Dermis blood vessel endothelial cell (primary cell): Measurements from ENCODE around the gene FCGR1A. TPM values are rescaled to one million over a fixed set of nuclear protein-coding genes. Genes with fewer than 3 reads are reported as not detected.
"Not testable (repeated sequence)": the region's sequence is repeated elsewhere in the genome, so short reads cannot be mapped to it uniquely, and the experiment has no call there.

Experiments used
- DNase-seq: peaks from one replicate; pipeline ENCODE4 v3.0.0; 2010
- total RNA-seq: library from RNA; depleted of rRNA; stranded (reverse); fragments of >200 nt; gene quantifications from 2 replicates; pipeline ENCODE4 v1.2.3, GENCODE V29; 2014

The FCGR1A gene
- total RNA-seq, 1 donor from 2014 or later = not detected

DNA sequence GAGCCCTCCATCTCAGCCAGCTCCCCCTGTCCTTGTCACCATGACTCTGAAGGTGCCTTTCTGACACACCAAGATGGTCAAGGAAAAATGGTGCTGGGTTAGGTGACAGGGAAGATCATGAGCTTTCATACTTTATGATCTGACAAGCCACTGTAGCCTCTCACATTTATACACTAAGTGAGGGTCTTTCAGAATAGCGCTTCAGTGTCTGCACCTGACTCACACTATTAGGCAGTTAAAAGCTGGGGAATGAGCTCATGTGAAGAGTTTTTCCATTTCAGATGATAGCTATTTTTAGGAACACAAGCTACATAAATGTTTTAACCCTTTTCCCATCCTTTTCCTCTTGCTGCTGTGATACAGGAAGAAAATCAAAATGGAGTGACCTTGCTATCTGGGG is 4.2 kb upstream of the FCGR1A start:
- DNase-seq = not testable (repeated sequence)

GRCh38 chr1:149781413-149781984 is 995 bp upstream of the FCGR1A start:
- not testable (repeated sequence) for DNase-seq

DNA sequence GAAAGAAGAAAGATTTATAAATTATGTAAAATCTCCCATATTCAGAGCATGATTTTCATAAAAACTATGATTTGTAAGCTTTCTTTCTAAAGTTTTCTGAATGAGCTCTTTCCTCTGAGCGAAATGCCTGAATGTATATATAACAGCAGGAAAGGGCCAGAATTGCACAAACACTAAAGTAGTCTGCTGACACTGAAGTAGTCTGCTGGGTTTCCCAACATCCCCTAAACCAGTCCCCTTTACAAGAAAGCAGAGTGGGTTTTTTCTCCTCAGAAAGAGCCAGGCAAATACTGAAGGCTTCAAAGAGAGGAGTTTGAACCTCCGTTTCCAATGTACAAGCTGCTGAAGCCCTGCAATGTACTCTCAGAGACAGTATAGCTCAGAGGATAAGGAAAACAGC is 795 bp downstream of the FCGR1A start:
- DNase-seq = not testable (repeated sequence)

DNA sequence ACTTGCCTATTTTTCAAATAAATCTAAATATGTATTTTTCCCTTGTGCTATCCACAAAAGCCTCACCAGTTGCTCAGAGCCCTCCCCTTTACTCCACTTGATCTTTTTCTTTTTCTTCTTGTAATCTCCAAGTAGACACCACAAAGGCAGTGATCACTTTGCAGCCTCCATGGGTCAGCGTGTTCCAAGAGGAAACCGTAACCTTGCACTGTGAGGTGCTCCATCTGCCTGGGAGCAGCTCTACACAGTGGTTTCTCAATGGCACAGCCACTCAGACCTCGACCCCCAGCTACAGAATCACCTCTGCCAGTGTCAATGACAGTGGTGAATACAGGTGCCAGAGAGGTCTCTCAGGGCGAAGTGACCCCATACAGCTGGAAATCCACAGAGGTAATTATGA is 1.4 kb downstream of the FCGR1A start:
- not testable (repeated sequence) for DNase-seq

- DNase-seq = not testable (repeated sequence)
These were observed 5.4 kb downstream of the FCGR1A start for GRCh38 chr1:149787688-149788451.

- DNase-seq = peak; percentile 41
These were observed 10.0 kb downstream of the FCGR1A start for GRCh38 chr1:149792502-149792901.

GRCh38 chr1:149792912-149793515 is 10.5 kb downstream of the FCGR1A start:
- DNase-seq = peak; percentile 59

- not testable (repeated sequence) for DNase-seq
These were observed 11.4 kb downstream of the FCGR1A start for GRCh38 chr1:149793885-149794284.

GRCh38 chr1:149801628-149802027 is 19.1 kb downstream of the FCGR1A start:
- not testable (repeated sequence) for DNase-seq

GRCh38 chr1:149804417-149805080 is 22.1 kb downstream of the FCGR1A start:
- not testable (repeated sequence) for DNase-seq

- DNase-seq = not testable (repeated sequence)
These were observed 28.4 kb downstream of the FCGR1A start for GRCh38 chr1:149810697-149811405.

- DNase-seq = not testable (repeated sequence)
These were observed 29.0 kb downstream of the FCGR1A start for GRCh38 chr1:149811514-149811889.

DNA sequence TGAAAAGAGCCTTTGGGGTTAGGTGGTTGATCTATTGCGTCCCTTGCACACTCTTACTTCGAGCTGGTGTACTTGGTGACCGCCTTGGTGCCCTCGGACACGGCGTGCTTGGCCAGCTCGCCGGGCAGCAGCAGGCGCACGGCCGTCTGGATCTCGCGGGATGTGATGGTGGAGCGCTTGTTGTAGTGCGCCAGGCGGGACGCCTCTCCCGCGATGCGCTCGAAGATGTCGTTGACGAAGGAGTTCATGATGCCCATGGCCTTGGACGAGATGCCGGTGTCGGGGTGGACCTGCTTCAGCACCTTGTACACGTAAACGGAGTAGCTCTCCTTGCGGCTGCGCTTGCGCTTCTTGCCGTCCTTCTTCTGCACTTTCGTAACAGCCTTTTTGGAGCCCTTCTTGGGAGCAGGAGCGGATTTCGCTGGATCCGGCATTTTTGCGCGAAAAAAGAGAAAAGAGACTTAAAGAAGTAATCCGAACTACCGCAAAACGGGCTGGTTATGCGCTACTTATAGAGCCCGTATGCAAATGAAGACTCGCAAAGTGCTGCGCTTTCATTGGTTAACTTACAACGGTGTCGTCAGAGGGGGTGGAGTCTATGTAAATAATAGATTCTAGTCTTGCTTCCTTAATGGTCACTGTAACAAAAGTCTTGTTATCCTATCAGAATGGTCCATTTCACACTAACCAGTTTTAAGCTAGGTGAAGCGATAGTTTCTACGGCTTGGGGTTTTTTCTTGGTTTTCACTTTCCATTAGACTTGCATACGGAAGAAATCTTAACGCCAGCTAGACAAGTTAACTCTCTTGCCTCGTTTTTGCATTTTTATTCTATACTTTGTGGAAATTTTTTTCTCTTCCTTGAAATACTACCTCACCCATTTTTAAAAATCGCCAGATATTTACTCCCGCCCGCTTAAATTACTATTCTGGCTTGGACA is 29.7 kb downstream of the FCGR1A start:
- peak; percentile 84 for DNase-seq

- peak; percentile 56 for DNase-seq
These were observed 30.7 kb downstream of the FCGR1A start for GRCh38 chr1:149812893-149813801.

GRCh38 chr1:149820387-149820786 is 37.9 kb downstream of the FCGR1A start:
- not testable (repeated sequence) for DNase-seq

GRCh38 chr1:149826555-149826954 is 44.1 kb downstream of the FCGR1A start:
- not testable (repeated sequence) for DNase-seq

DNA sequence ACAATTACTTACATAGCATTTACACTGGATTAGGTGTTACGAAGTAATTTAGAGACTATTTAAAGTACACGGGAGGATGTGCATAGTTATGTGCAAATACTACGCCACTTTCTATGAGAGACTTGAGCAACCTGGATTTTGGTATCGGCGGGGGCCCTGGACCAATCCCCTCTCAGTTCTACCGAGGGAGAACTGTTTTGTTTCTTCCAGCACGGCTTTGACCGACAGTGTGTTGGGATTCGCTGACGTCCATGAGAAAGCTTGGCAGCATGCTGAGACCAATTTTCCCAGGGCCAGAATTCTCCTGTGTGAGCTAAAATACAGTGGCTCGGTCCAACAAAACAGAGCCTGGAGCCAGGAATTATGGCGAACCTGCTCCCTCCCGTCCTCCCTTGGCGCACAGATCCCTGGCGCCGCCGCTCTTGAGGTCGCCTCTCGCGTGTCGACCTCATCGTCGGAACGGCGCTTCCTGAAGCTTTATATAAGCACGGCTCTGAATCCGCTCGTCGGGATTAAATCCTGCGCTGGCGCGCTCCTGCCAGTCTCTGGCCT is 49.3 kb downstream of the FCGR1A start:
- DNase-seq = not testable (repeated sequence)

- DNase-seq = not testable (repeated sequence)
These were observed 50.0 kb downstream of the FCGR1A start for GRCh38 chr1:149832316-149833126.

GRCh38 chr1:149833144-149833543 is 50.6 kb downstream of the FCGR1A start:
- DNase-seq = not testable (repeated sequence)
